Lower leg skin (tissue), 3 donors: ENCODE results near the gene COPZ2.

Experiments
- CTCF ChIP-seq, 3 donors: fragments of 450-650 bp; IDR thresholded peaks; one replicate each; pipeline ENCODE4 v1.5.1; 2016; ENCODE audit warnings: antibody characterized with exemption in 3 of 3, mild to moderate bottlenecking in 3 of 3, moderate library complexity in 2 of 3
- POLR2A ChIP-seq, 2 donors: fragments of 450-650 bp; IDR thresholded peaks; one replicate each; pipeline ENCODE4 v1.6.1; 2016 to 2017; ENCODE audit warnings: antibody characterized with exemption in 2 of 2, mild to moderate bottlenecking in 1 of 2, moderate library complexity in 1 of 2

DNA sequence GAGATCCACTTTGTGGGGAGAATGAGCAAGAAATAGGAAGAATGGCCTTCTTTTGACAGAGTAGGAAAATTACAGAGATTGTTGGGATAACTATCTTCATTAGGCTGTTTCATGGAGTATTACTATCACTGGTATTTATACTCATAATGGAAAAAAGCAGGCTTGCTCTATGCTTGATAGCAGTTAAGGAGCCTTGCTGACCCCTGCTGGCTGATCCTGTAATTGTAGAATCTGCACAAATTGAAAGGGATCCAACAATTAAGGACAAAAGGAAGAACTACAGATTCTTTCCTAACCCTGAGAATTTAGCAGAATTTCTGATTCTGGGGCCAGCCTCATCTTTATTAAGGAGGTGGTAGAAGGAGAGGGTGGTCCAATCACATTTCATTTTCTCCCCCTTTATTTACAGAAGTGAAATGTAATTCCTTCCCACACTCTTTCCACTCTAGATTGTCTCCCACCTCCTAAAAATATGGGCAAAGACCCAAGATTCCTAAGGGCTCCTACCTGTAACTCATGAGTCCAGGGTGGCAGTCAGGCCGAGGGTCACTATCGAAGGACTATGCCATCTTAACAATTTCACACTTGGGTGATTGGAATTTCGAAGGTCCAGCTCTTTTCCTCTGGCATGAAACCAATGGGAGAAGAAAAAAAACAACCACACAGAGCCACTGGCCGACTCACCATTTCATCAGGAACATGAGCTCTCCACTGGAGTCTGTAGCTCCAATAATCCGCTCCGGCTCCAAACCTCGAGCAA, 36.9 kb upstream of the COPZ2 start:
- TF ChIP-seq CTCF (IDR thresholded peaks at IDR 0.05) (peak in 1 of 3 donors; percentile 91), POLR2A (IDR thresholded peaks at IDR 0.05) (no peak)
